GM21786 (cell line): Measurements from ENCODE around the gene ADAMTS5.

ENCODE experiments used
- ATAC-seq: cut with Tn5 transposase; IDR thresholded peaks from one replicate; pipeline ENCODE4 v1.9.1; 2021; ENCODE audit not compliant: unreplicated experiment

The ADAMTS5 gene

GRCh38 chr21:26888931-26889330, 78.0 kb downstream of the ADAMTS5 start:
- ATAC-seq, result no peak

DNA sequence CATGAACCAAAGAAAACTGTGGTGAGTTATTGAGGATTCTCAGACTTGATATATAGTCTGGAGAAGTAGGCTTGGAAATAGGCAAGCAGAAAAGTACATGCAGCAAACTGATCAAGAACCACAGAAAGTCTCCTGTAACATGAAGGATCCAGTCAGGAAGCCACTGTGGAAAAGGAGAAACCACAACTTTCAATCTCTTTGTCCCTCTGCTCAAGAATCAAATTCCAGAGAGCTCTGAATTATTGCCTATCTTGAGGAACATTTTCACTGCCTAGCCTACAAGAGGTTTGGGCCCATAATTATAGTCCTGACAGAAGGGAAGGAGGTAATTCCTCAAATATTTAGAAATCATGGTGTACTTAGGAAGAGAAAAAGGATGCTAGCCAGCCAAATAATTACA, 78.6 kb downstream of the ADAMTS5 start:
- no peak for ATAC-seq

DNA sequence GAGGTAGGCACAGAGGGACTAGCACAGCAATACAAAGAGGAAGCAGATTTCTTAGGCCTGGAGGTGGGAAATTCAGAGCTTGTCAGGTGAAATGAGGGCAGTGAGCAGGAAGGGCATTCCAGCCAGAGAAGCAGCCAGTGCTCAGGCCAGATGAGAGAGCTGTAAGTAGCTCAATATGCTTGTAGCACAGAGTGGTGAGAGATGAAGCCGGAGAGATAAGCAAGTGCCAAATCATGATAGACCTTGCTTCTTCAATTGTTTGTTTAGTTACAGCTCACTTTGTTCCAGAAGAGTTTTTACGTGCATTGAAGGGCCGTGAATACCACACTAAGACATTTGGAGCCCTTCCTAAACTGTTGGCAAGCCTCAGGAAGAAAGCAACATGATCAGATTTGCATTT, 79.6 kb downstream of the ADAMTS5 start:
- ATAC-seq, result no peak

- no peak for ATAC-seq
These were observed 82.5 kb downstream of the ADAMTS5 start for GRCh38 chr21:26884436-26884835.

DNA sequence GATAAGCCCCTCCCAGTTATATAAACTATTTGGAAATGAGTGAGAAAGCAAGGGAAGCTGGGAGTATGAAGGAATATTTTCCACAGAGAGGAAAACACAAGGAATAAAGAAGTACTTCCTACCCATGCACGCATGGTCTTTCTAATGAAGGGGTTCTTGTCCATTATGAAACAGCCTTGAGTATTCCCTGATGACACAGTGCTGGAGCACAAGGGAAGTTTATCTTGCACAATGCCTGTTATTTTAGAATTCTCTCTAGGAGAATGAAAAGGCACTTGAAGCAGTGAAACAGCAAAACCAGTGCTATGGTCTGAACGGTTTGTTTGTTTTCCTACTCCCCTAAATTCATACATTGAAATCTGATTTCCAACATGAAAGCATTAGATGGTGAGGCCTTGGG, 83.1 kb downstream of the ADAMTS5 start:
- ATAC-seq, result no peak

GRCh38 chr21:26881504-26882228, 85.2 kb downstream of the ADAMTS5 start:
- no peak for ATAC-seq

DNA sequence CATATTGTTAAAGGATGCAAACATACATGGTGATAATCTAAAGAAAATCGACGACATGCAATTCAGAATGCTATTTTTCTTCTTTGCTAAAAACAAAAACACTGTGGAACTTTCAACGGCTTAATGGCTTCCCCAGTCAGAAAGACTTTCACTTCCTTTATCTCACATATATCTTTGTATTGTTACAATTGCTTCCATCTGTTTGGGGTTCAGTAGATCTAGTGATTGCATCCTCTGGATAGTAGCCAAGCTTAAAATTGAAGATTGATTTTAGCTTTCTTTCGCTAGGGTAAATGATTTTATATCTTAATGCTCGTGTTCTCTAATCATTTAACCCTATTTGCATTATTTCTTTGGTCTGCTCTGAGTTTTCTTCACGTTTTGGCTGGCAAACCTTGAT, 89.9 kb downstream of the ADAMTS5 start:
- no peak for ATAC-seq

- ATAC-seq, result no peak
These were observed 92.5 kb downstream of the ADAMTS5 start for GRCh38 chr21:26874347-26874746.
